Testis (tissue), 2 donors: Measurements from ENCODE around the gene FARP1.
"Not testable (repeated sequence)": the region's sequence is repeated elsewhere in the genome, so short reads cannot be mapped to it uniquely, and the experiment has no call there.

Source experiments
- CTCF ChIP-seq, 3 experiments: fragments of 450-650 bp in 2 of 3; fragments of 200-600 bp in 1 of 3; sonication (generic) in 1 of 3; IDR thresholded peaks; one replicate each; pipeline ENCODE4 v1.5.1; 2016 to 2019; ENCODE audit warnings: antibody characterized with exemption in 3 of 3, mild to moderate bottlenecking in 2 of 3, moderate library complexity in 1 of 3
- POLR2A ChIP-seq: fragments of 450-650 bp; IDR thresholded peaks from one replicate; pipeline ENCODE4 v1.6.1; 2017; ENCODE audit warnings: antibody characterized with exemption, mild to moderate bottlenecking, moderate library complexity

GRCh38 chr13:98271646-98272045 lies 128.8 kb downstream of the FARP1 start:
- not testable (repeated sequence) for TF ChIP-seq CTCF (IDR thresholded peaks at IDR 0.05); POLR2A
